ENCODE measurements around the gene ADCY7.

ADCY7 gene

DNA sequence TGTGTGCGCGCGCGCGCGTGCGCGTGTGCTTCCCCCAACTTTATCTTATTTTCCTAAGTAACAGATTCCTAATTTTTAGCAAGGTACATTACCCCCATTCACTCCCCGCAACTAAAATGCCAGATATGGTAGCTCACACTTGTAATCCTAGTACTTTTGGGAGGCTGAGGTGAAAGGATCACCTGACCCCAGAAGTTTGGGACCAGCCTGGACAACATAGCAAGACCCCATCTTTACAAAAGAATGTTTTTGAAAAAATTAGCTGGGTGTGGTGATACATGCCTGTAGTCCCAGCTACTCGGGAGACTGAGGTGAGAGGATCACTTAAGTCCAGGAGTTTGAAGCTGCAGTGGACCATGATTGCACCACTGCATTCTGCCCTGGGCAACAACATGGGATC, 97.3 kb downstream of the ADCY7 start:
- no peak overlapping the region for H3K27ac ChIP-seq (ENCODE audit: poor library complexity, severe bottlenecking)
- peaks cover 29% of the 10 kb centered on the region for H3K4me1 ChIP-seq (ENCODE audit: insufficient read depth, poor library complexity, severe bottlenecking)
- H3K4me3 ChIP-seq (ENCODE audit: severe bottlenecking) = no peak overlapping the region
- no peak for ATAC-seq (ENCODE audit: low read depth)
- no peak for DNase-seq (ENCODE audit: low spot score)
- H3K9me3 ChIP-seq (ENCODE audit: severe bottlenecking) = no peaks in the 10 kb centered on the region
- TF ChIP-seq CTCF (IDR thresholded peaks at IDR 0.05; ENCODE audit: poor library complexity, severe bottlenecking) = no peak
- peaks cover 85% of the 10 kb centered on the region for H3K36me3 ChIP-seq (ENCODE audit: low read depth)
- no peaks in the 10 kb centered on the region for H3K27me3 ChIP-seq (ENCODE audit: insufficient read depth, poor library complexity, severe bottlenecking)

DNA sequence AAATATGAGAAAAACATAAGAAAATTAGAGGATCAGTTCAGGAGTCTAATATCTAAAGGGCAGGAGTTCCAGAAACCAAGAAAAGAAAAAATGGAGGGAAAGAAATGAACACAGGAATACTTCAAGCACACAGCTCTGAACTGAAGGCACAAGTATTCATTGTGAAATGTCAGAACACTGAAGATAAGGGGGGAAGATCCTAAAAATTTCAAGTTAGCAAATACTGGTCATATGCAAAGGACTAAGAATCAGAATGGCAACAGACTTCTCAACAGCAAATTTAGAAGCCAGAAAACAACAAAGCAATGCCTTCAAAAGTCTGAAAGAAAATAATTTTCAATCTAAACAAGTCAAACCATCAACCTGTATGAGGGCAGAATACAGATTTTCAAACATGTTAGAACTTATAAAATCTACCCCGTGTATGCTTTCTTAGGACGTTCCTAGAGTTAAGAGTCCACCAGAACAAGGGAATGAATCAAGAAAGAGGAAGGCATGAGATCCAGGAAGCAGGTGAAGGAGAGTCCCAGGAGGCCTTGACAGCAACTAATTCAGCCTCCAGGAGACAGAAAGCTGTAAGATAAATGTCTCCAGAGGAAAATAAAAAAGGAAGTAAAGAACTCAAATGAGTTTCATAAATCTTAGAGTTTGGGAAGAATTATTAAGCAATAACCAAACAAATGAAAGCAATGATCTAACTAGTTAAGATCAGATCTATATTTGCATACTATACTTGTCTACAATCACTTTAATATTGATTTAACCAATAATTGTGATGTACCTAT, 99.6 kb downstream of the ADCY7 start:
- H3K27ac ChIP-seq (ENCODE audit: poor library complexity, severe bottlenecking) = no peak overlapping the region
- no peaks in the 10 kb centered on the region for H3K9me3 ChIP-seq (ENCODE audit: severe bottlenecking)
- no peak for ATAC-seq (ENCODE audit: low read depth)
- peaks cover 64% of the 10 kb centered on the region for H3K36me3 ChIP-seq (ENCODE audit: low read depth)
- DNase-seq (ENCODE audit: low spot score) = no peak
- H3K4me3 ChIP-seq (ENCODE audit: severe bottlenecking) = no peak overlapping the region
- no peaks in the 10 kb centered on the region for H3K27me3 ChIP-seq (ENCODE audit: insufficient read depth, poor library complexity, severe bottlenecking)
- TF ChIP-seq CTCF (IDR thresholded peaks at IDR 0.05; ENCODE audit: poor library complexity, severe bottlenecking) = no peak
- peaks cover 21% of the 10 kb centered on the region for H3K4me1 ChIP-seq (ENCODE audit: insufficient read depth, poor library complexity, severe bottlenecking)

Measured in RWPE2 (cell line).